ENCODE data around the gene ARNT2. TPM values are rescaled to one million over a fixed set of nuclear protein-coding genes. Genes with fewer than 3 reads are reported as not detected.
"Not testable (repeated sequence)": the region's sequence is repeated elsewhere in the genome, so short reads cannot be mapped to it uniquely, and the experiment has no call there.

Gene ARNT2
- total RNA-seq, 2 experiments from 2014 or later, result 0.34 TPM; not detected in 1

- Mint-ChIP-seq H3K4me3 (no peak overlapping the region), H3K4me1 (ENCODE audit: low read depth) (no peaks in the 10 kb centered on the region), H3K27ac (no peak overlapping the region), H3K36me3 (ENCODE audit: low read depth) (no peaks in the 10 kb centered on the region), H3K27me3 (peaks cover 6% of the 10 kb centered on the region), H3K9me3 (no peaks in the 10 kb centered on the region)
- TF ChIP-seq CTCF (IDR thresholded peaks at IDR 0.05), result no peak
- ChIA-PET POLR2A (no interaction called here), CTCF (interaction anchor here (0.6 kb wide), 1 partner anchor 110 kb away, joined by 3 read pairs; no protein-coding TSS in a partner anchor)
- ATAC-seq (no peak), DNase-seq (no peak)
- intact Hi-C loops (cut with micrococcal nuclease), result no loop called here
Measured at GRCh38 chr15:80643431-80643951, 239.3 kb downstream of the ARNT2 start.

GRCh38 chr15:80645494-80646065 lies 241.4 kb downstream of the ARNT2 start:
- CTCF ChIA-PET, result no interaction called here
- Mint-ChIP-seq H3K27me3 (peaks cover 6% of the 10 kb centered on the region), H3K9me3 (no peaks in the 10 kb centered on the region), H3K4me3 (no peak overlapping the region), H3K27ac (no peak overlapping the region), H3K4me1 (ENCODE audit: low read depth) (no peaks in the 10 kb centered on the region), H3K36me3 (ENCODE audit: low read depth) (no peaks in the 10 kb centered on the region)
- TF ChIP-seq CTCF (IDR thresholded peaks at IDR 0.05), result no peak
- POLR2A ChIA-PET, result no interaction called here
- DNase-seq (no peak), ATAC-seq (no peak)
- intact Hi-C loops (cut with micrococcal nuclease), result no loop called here

- H3K4me3 Mint-ChIP-seq; H3K27ac Mint-ChIP-seq; H3K27me3 Mint-ChIP-seq; H3K9me3 Mint-ChIP-seq; CTCF ChIA-PET; intact Hi-C loops (cut with micrococcal nuclease); H3K4me1 Mint-ChIP-seq (ENCODE audit: low read depth); H3K36me3 Mint-ChIP-seq (ENCODE audit: low read depth); POLR2A ChIA-PET; DNase-seq; ATAC-seq: not testable (repeated sequence)
Measured at GRCh38 chr15:80647424-80647823, 243.2 kb downstream of the ARNT2 start.

Small RNA genes lying within 50 kb of the gene (microRNA-seq; reads per million reads assigned to microRNA genes)
- gene MIR5572 (ENCODE audit: borderline microRNAs expressed, borderline replicate concordance), result not detected

Other genes with a start within 250 kb of the ARNT2 start
- gene CTXND1, start 152.2 kb upstream of the ARNT2 start, total RNA-seq, result not detected

All from activated CD8-positive, alpha-beta T cell treated with anti-CD3 and anti-CD28 coated beads for 36 hours (primary cell).